Upper lobe of left lung (tissue), 6 donors: Measurements from ENCODE around the gene HOXA2. TPM values are rescaled to one million over a fixed set of nuclear protein-coding genes. Genes with fewer than 3 reads are reported as not detected.

Experiments
- ATAC-seq, 2 donors: fragments of 200-7000 bp; cut with Tn5 transposase; one replicate each; pipeline ENCODE4 v1.9.1; 2022; ENCODE audit warnings: mild to moderate bottlenecking in 2 of 2, moderate library complexity in 2 of 2; ENCODE audit not compliant: low FRiP score in 2 of 2
- DNase-seq, 2 donors: peaks; one replicate each; pipeline ENCODE4 v3.0.0-alpha.2; 2019 to 2020
- H3K27ac ChIP-seq, 4 donors: fragments of 200-600 bp; sonication (generic); one replicate each; pipeline ENCODE4 v1.5.1; 2016 to 2019
- H3K27me3 ChIP-seq, 4 donors: fragments of 200-600 bp; sonication (generic); one replicate each; pipeline ENCODE4 v1.5.1; 2017 to 2019
- H3K36me3 ChIP-seq, 4 donors: fragments of 200-600 bp; sonication (generic); one replicate each; pipeline ENCODE4 v1.5.1; 2016 to 2019
- H3K4me1 ChIP-seq, 4 donors: fragments of 200-600 bp; sonication (generic); one replicate each; pipeline ENCODE4 v1.5.1; 2018 to 2019
- H3K4me3 ChIP-seq, 4 donors: fragments of 200-600 bp; sonication (generic); one replicate each; pipeline ENCODE4 v1.5.1; 2017 to 2019; ENCODE audit warnings: mild to moderate bottlenecking in 2 of 4, moderate library complexity in 1 of 4
- H3K9me3 ChIP-seq, 4 donors: fragments of 200-600 bp; sonication (generic); one replicate each; pipeline ENCODE4 v1.5.1; 2018 to 2019
- EP300 ChIP-seq, 4 donors: sonication (generic); formaldehyde crosslinking; IDR thresholded peaks; one replicate each; pipeline ENCODE4 v1.5.1; 2017; ENCODE audit warnings: antibody characterized with exemption in 4 of 4, control low read depth in 2 of 4
- POLR2A ChIP-seq, 4 donors: fragments of 450-650 bp; IDR thresholded peaks; one replicate each; pipeline ENCODE4 v1.5.1; 2016 to 2017; ENCODE audit warnings: antibody characterized with exemption in 4 of 4, mild to moderate bottlenecking in 2 of 4
- POLR2AphosphoS5 ChIP-seq, 2 donors: sonication (generic); formaldehyde crosslinking; IDR thresholded peaks; one replicate each; pipeline ENCODE4 v1.5.1; 2017; ENCODE audit warnings: antibody characterized with exemption in 2 of 2
- WGBS, 2 donors: methylation state at CpG; one replicate each; pipeline ENCODE4 v1.1.5; 2017 to 2018; 5-methylcytosine and 5-hydroxymethylcytosine counted together
- total RNA-seq, 6 donors: library from RNA; depleted of rRNA in 4 of 6; stranded (reverse); fragments of >200 nt in 4 of 6; gene quantifications; one replicate each; pipeline versions ENCODE4 v1.1.0 to v1.2.1, GENCODE V29; 2016 to 2021
- TF ChIP-seq, protein P1 (sequence below), 6 experiments: fragments of 450-650 bp in 4 of 6; fragments of 200-600 bp in 2 of 6; sonication (generic) in 2 of 6; IDR thresholded peaks; one replicate each; pipeline ENCODE4 v1.5.1; 2016 to 2019; ENCODE audit warnings: antibody characterized with exemption in 6 of 6
- donor health status: DM: no; HTN: no; CAD: no; lungs with moderate emphysema.
- donor health status: DM: no; HTN: yes; CAD: no; lungs with severe emphysema.

The HOXA2 gene
- total RNA-seq, 6 donors from 2014 or later: 0.30 to 3.0 (median 0.86) TPM; not detected in 1

DNA sequence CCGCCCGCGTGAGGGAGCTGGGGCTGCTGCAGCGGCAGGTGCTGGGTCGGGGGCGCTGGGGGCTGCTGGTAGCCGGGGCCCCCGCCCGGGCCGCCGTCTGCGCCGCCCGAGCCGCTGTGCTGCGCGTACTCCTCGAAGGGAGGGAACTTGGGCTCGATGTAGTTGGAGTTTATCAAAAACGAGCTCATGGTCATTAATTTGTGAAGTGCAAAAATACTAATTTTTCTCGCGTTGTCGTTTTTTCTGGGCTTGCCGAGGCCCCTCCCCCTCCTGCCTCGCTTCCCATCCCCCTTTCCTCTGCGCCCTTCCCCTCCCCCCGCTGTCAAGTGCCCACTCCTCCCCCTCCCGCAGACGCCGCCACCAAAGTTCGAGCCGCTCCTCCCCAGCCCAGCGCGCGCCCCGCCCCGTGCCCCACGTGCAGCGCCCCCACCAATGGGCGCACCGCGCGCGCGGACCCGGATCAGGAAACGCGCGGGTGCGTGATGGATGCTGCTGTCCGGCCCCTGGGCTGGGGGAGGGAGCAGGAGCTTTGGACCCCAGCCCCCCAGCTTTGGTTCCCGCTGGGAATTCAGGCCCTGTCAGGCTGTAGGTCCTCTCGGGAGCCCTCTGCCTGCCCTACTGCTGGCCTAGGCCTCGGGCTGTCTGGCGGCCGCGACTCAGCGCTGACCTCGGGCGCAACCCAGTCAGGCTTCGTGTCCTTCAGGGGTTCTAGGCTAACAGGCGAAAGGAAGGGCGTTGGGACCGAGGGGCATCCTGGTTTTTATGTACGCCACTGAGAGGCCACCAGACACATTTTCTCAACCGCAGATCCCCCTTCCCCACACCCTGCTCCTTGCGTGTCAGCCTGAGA lies 28.3 kb upstream of the HOXA2 start, which contains the start of gene HOXA4:
Gene HOXA4 (minus strand): TSS at position 218 of the 850 bp plus-strand sequence. CDS start 24 bp downstream, at position 194.
- H3K9me3 ChIP-seq: no peaks in the 10 kb centered on the region
- H3K27ac ChIP-seq: peak within 1 kb of the TSS; percentile 87 to 97 (median 90)
- H3K4me1 ChIP-seq: peaks cover 27 to 54% (median 33%) of the 10 kb centered on the region in 4 donors
- no peaks in the 10 kb centered on the region for H3K36me3 ChIP-seq
- peak within 1 kb of the TSS; percentile 50 to 72 (median 70) for H3K4me3 ChIP-seq
- ATAC-seq (peak; percentile 88 to 98), DNase-seq (peak; percentile 83 to 98)
- WGBS, 2 donors: 31 to 53% methylated on average over 43 to 44 of the region's 67 CpGs
- TF ChIP-seq EP300 (IDR thresholded peaks at IDR 0.05) (no peak), POLR2AphosphoS5 (IDR thresholded peaks at IDR 0.05) (peak; percentile 78 to 87), POLR2A (IDR thresholded peaks at IDR 0.05) (peak in 2 of 4 donors; percentile 17 to 77)
- TF ChIP-seq, protein P1, sequence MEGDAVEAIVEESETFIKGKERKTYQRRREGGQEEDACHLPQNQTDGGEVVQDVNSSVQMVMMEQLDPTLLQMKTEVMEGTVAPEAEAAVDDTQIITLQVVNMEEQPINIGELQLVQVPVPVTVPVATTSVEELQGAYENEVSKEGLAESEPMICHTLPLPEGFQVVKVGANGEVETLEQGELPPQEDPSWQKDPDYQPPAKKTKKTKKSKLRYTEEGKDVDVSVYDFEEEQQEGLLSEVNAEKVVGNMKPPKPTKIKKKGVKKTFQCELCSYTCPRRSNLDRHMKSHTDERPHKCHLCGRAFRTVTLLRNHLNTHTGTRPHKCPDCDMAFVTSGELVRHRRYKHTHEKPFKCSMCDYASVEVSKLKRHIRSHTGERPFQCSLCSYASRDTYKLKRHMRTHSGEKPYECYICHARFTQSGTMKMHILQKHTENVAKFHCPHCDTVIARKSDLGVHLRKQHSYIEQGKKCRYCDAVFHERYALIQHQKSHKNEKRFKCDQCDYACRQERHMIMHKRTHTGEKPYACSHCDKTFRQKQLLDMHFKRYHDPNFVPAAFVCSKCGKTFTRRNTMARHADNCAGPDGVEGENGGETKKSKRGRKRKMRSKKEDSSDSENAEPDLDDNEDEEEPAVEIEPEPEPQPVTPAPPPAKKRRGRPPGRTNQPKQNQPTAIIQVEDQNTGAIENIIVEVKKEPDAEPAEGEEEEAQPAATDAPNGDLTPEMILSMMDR (IDR thresholded peaks at IDR 0.05): no peak
- peaks cover 0 to 13% (median 0%) of the 10 kb centered on the region in 4 donors for H3K27me3 ChIP-seq

DNA sequence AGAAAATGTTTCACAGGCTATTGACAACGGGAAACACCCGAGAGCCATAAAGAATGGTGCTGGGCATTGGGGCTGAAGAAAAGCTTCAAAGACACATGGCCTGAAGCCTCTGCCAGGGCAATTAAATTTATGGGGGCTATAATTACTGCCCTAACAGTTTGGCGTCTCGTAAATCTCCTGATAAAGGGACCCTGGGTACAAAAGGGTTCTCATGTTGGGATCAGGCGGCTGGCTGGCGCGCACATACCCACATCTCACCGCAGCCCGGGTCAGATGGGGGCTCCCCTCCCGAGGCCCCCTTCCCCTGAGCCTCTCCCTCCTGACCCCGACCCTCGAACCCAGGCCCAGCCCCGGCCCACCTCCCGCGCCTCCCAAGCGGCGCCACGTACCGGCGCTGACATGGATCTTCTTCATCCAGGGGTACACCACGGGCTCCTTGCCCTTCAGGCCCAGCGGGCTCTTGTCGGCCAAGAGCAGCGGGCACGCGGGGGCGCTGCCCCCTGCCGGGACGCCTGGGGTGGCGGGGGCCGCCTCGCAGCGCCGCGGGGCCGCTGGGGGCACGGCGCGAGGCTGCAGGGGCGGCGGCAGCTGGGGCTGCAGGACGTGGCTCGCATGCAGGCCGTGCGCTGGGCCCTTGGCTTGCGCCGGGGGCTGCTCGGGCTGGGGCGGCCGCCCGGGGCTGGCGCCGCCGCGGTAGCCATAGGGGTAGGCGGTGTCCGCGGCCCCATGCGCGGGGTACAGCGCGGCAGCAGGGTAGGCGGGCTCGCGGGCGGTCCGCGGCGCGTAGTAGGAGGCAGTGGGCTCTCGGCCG lies 27.5 kb upstream of the HOXA2 start:
- no peaks in the 10 kb centered on the region for H3K36me3 ChIP-seq
- H3K27me3 ChIP-seq: peaks cover 0 to 13% (median 0%) of the 10 kb centered on the region in 4 donors
- 33 to 43% methylated on average over 20 to 62 of the region's 72 CpGs for WGBS, 2 donors
- H3K27ac ChIP-seq: peak overlapping the region; percentile 85 to 97 (median 90)
- ATAC-seq: peak in 1 of 2 donors; percentile 54
- no peaks in the 10 kb centered on the region for H3K9me3 ChIP-seq
- H3K4me3 ChIP-seq: peak overlapping the region; percentile 50 to 72 (median 70)
- peaks cover 20 to 50% (median 29%) of the 10 kb centered on the region in 4 donors for H3K4me1 ChIP-seq
- no peak for DNase-seq
- TF ChIP-seq, protein P1 (IDR thresholded peaks at IDR 0.05): peak in 5 of 6 experiments; percentile 26 to 59 (median 46)
- TF ChIP-seq POLR2AphosphoS5 (IDR thresholded peaks at IDR 0.05): no peak

DNA sequence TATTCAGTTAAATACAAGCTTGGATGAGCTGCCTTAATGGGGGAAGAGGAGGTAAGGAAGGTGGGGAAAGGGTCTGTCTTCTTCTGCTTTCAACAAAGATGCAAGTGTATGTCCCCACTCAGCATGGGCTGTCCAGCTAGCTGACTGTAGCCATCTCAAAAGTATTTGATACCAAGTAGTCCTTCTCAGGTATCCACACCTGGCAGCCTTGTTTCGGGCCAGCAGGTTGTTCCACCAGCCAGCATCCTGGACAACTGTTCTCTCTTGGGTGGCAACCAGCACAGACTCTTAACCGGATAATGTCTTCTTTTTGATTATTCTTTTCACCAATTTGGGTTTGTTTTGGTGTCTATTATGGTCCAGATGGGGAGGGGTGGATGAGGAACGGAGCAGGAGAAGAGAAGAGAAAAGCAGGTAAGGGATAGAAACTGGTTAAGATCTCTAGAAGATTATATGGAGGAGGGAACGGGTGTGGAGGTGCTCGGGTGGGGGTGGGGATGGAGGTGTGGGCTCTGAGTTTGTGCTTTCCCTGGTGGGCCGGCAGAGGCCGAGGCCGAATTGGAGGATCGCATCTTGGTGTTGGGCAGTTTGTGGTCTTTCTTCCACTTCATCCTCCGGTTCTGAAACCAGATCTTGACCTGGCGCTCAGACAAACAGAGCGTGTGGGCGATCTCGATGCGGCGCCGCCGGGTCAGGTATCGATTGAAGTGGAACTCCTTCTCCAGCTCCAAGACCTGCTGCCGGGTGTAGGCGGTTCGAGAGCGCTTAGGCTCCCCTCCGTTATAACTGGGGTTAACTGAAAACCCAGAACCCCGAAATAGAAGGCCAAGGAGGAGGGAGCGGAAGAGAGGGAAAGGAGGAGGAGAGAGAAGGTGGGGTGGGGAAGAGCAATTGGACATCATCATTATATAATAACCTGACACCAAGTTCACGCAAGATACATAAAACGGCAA lies 26.6 kb upstream of the HOXA2 start:
- whole genome bisulfite sequencing, 2 donors: 37 to 60% methylated on average over 28 of the region's 28 CpGs
- peak overlapping the region in 3 of 4 donors; percentile 68 to 72 (median 71) for H3K4me3 ChIP-seq
- H3K4me1 ChIP-seq: peaks cover 16 to 42% (median 27%) of the 10 kb centered on the region in 4 donors
- no peaks in the 10 kb centered on the region for H3K36me3 ChIP-seq
- peaks cover 0 to 13% (median 0%) of the 10 kb centered on the region in 4 donors for H3K27me3 ChIP-seq
- H3K27ac ChIP-seq: peak overlapping the region; percentile 85 to 97 (median 90)
- no peaks in the 10 kb centered on the region for H3K9me3 ChIP-seq
- ATAC-seq (no peak), DNase-seq (peak in 1 of 2 donors; percentile 82)
- no peak for TF ChIP-seq POLR2AphosphoS5 (IDR thresholded peaks at IDR 0.05)
- TF ChIP-seq EP300 (IDR thresholded peaks at IDR 0.05): no peak
- no peak for TF ChIP-seq POLR2A (IDR thresholded peaks at IDR 0.05)
- TF ChIP-seq, protein P1 (IDR thresholded peaks at IDR 0.05): no peak

DNA sequence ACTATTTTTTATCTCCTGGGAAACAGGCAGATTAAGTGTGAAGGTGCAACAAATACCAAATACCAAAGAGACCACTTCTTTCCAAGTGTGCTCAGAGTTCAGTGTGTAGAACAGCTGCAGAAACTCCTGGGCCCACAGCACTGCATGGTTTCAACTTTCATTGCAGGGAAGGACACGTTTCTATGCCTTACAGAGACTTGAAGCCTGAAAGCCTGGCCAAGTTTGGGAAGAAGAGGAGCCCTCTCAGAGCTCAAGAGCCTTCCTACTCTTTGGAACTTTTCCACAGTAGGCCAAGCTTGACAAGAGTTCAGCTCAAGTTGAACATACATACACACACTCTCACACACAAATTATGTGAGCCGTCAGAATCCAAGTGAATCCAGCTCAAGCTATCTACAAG lies 25.6 kb upstream of the HOXA2 start:
- no peak for TF ChIP-seq POLR2A (IDR thresholded peaks at IDR 0.05)
- no peak for TF ChIP-seq POLR2AphosphoS5 (IDR thresholded peaks at IDR 0.05)
- no peak for TF ChIP-seq EP300 (IDR thresholded peaks at IDR 0.05)
- TF ChIP-seq, protein P1 (IDR thresholded peaks at IDR 0.05): no peak
- H3K27ac ChIP-seq: peak overlapping the region in 2 of 4 donors; percentile 93 to 97
- no peak overlapping the region for H3K4me3 ChIP-seq
- DNase-seq: no peak
- H3K36me3 ChIP-seq: no peaks in the 10 kb centered on the region
- ATAC-seq: no peak
- peaks cover 0 to 13% (median 0%) of the 10 kb centered on the region in 4 donors for H3K27me3 ChIP-seq
- WGBS, 2 donors: 26 to 35% methylated on average over 2 of the region's 2 CpGs
- no peaks in the 10 kb centered on the region for H3K9me3 ChIP-seq
- H3K4me1 ChIP-seq: peaks cover 11 to 33% (median 22%) of the 10 kb centered on the region in 4 donors
